B cell (primary cell): ENCODE measurements around the gene POLR1E.
"Not testable (repeated sequence)": the region's sequence is repeated elsewhere in the genome, so short reads cannot be mapped to it uniquely, and the experiment has no call there.

ENCODE experiments used
- CTCF ChIP-seq: fragments of 200-600 bp; IDR thresholded peaks from one replicate; pipeline ENCODE4 v1.8.0; 2022; ENCODE audit warnings: antibody characterized with exemption, mild to moderate bottlenecking
- EZH2 ChIP-seq: IDR thresholded peaks from 2 replicates; pipeline ENCODE4 v1.6.1; 2012; ENCODE audit warnings: borderline replicate concordance, low read depth, mild to moderate bottlenecking, moderate library complexity, low read length; ENCODE audit not compliant: insufficient read depth, poor library complexity, severe bottlenecking

- not testable (repeated sequence) for TF ChIP-seq CTCF, EZH2
These were observed 24.3 kb downstream of the POLR1E start for GRCh38 chr9:37510053-37510452.
